Measurements from ENCODE around the gene MSI2.

MSI2 gene

DNA sequence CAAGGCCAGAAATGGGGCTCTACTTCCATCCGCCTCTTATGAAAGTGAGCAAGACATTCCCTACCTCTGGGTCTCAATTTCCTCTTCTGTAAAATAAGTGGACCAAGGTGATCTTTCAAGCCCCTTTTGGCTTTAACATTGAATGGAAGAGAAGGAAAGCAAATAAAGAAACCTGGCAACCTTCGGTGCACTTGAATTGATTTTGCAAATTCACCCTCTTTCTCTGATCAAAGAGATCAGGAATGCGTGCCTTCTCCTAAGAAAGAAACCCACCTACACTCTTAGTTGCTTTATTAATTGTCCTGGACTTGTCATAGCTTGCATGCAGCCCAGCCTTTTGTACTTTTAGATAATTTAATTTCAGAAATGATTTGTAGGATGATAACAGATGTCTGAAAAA is 3.0 kb downstream of the MSI2 start:
- peaks cover 75% of the 10 kb centered on the region for H3K79me2 ChIP-seq (ENCODE audit: insufficient read depth, low read length)
- no peaks in the 10 kb centered on the region; the same call in 1 of the 2 replicates for H4K20me1 ChIP-seq (ENCODE audit: insufficient read depth, low read length)
- peaks cover 57% of the 10 kb centered on the region for H3K4me1 ChIP-seq (ENCODE audit: insufficient read depth, low read length, severe bottlenecking)
- no peaks in the 10 kb centered on the region for H3K9me3 ChIP-seq (ENCODE audit: low read length)
- peak overlapping the region; percentile 92 for H3K4me2 ChIP-seq (ENCODE audit: low read length)
- TF ChIP-seq, protein P1, sequence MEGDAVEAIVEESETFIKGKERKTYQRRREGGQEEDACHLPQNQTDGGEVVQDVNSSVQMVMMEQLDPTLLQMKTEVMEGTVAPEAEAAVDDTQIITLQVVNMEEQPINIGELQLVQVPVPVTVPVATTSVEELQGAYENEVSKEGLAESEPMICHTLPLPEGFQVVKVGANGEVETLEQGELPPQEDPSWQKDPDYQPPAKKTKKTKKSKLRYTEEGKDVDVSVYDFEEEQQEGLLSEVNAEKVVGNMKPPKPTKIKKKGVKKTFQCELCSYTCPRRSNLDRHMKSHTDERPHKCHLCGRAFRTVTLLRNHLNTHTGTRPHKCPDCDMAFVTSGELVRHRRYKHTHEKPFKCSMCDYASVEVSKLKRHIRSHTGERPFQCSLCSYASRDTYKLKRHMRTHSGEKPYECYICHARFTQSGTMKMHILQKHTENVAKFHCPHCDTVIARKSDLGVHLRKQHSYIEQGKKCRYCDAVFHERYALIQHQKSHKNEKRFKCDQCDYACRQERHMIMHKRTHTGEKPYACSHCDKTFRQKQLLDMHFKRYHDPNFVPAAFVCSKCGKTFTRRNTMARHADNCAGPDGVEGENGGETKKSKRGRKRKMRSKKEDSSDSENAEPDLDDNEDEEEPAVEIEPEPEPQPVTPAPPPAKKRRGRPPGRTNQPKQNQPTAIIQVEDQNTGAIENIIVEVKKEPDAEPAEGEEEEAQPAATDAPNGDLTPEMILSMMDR (IDR thresholded peaks at IDR 0.05; ENCODE audit: low read length) = no peak
- no peak for TF ChIP-seq EZH2 (IDR thresholded peaks at IDR 0.05; ENCODE audit: borderline replicate concordance, low read length)
- H3K9me2 ChIP-seq (ENCODE audit: low read depth, low read length) = no peaks in the 10 kb centered on the region
- H3K9ac ChIP-seq (ENCODE audit: low read length) = peak overlapping the region; percentile 97
- H2AFZ ChIP-seq (ENCODE audit: low read length) = no peak overlapping the region
- H3K4me3 ChIP-seq (ENCODE audit: low read depth, low read length, poor library complexity, severe bottlenecking) = peak overlapping the region; percentile 87
- no peaks in the 10 kb centered on the region for H3K27me3 ChIP-seq (ENCODE audit: insufficient read depth, low read length)
- no peaks in the 10 kb centered on the region for H3F3A ChIP-seq (ENCODE audit: insufficient read depth, low read length)
- H3K36me3 ChIP-seq (ENCODE audit: insufficient read depth, low read length) = peaks cover 76% of the 10 kb centered on the region
- peak overlapping the region; percentile 91 for H3K27ac ChIP-seq (ENCODE audit: low read depth, low read length, poor library complexity, severe bottlenecking)

DNA sequence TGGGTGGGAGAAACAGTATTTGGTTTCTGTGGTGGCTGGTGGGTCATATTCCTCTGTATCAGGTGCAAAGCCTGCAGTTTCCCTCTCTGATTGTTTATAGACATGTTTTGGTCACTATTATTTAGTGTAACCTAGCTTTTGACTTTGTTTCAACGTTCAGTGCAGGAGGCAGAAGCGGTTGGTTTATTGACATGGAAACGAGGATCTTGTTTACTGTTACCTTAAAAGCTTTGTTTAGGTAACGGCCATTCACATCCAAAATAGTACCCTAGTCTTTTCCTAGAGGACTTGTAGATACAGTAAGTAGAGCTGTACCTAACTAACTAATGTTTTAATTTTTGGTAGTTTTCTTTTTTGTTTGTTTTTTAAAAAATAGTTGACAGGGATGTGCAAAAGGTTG is 3.5 kb downstream of the MSI2 start:
- peak overlapping the region; percentile 91 for H3K27ac ChIP-seq (ENCODE audit: low read depth, low read length, poor library complexity, severe bottlenecking)
- H3K4me3 ChIP-seq (ENCODE audit: low read depth, low read length, poor library complexity, severe bottlenecking) = peak overlapping the region; percentile 87
- no peaks in the 10 kb centered on the region for H3K9me2 ChIP-seq (ENCODE audit: low read depth, low read length)
- no peaks in the 10 kb centered on the region for H3F3A ChIP-seq (ENCODE audit: insufficient read depth, low read length)
- H3K4me2 ChIP-seq (ENCODE audit: low read length) = peak overlapping the region; percentile 92
- H3K9ac ChIP-seq (ENCODE audit: low read length) = peak overlapping the region; percentile 97
- peaks cover 57% of the 10 kb centered on the region for H3K4me1 ChIP-seq (ENCODE audit: insufficient read depth, low read length, severe bottlenecking)
- H3K79me2 ChIP-seq (ENCODE audit: insufficient read depth, low read length) = peaks cover 80% of the 10 kb centered on the region
- TF ChIP-seq EZH2 (IDR thresholded peaks at IDR 0.05; ENCODE audit: borderline replicate concordance, low read length) = no peak
- TF ChIP-seq, protein P1 (IDR thresholded peaks at IDR 0.05; ENCODE audit: low read length) = no peak
- H4K20me1 ChIP-seq (ENCODE audit: insufficient read depth, low read length) = no peaks in the 10 kb centered on the region; the same call in 1 of the 2 replicates
- H3K9me3 ChIP-seq (ENCODE audit: low read length) = no peaks in the 10 kb centered on the region
- H3K27me3 ChIP-seq (ENCODE audit: insufficient read depth, low read length) = no peaks in the 10 kb centered on the region
- H2AFZ ChIP-seq (ENCODE audit: low read length) = no peak overlapping the region
- peaks cover 81% of the 10 kb centered on the region for H3K36me3 ChIP-seq (ENCODE audit: insufficient read depth, low read length)

DNA sequence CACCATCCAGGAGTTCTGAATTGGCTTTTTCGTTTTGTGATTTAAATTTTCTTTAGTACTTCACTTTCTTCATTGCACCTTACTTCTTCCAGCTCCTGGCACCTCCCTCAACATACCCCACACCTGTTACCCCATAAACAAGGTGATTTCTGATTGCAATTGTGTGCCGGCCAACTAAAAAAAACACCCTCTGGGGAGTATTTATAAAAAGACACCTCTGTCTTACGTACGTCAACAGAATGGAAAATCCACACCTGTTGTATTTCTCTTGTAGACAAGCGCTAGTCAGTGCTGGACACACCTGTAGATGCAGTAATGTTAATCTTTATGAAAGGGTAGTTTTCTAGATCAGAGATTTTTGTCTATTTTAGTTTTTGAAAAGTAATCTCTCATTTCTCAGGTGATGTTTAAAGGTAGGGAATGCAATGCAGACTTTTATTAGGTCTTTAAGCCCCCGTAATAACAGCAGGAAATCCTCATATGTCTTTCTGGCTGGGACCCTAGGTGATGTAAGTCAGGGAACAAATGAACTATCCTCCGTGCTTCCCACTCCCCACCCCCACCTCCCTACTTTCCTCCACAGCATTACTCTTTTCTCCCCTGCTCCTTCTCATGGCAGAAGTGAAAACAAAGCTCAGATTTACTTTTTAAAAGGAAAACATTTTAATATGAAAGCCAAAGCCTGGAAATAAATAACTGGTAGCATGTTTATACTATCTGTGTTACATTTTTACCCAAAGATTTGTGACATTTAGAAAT is 4.2 kb downstream of the MSI2 start:
- TF ChIP-seq, protein P1 (IDR thresholded peaks at IDR 0.05; ENCODE audit: low read length) = no peak
- TF ChIP-seq EZH2 (IDR thresholded peaks at IDR 0.05; ENCODE audit: borderline replicate concordance, low read length) = no peak
- H3K27me3 ChIP-seq (ENCODE audit: insufficient read depth, low read length) = no peaks in the 10 kb centered on the region
- H3K9me3 ChIP-seq (ENCODE audit: low read length) = no peaks in the 10 kb centered on the region
- peak overlapping the region; percentile 97 for H3K9ac ChIP-seq (ENCODE audit: low read length)
- H4K20me1 ChIP-seq (ENCODE audit: insufficient read depth, low read length) = no peaks in the 10 kb centered on the region; the same call in 1 of the 2 replicates
- H3K79me2 ChIP-seq (ENCODE audit: insufficient read depth, low read length) = peaks cover 87% of the 10 kb centered on the region
- no peaks in the 10 kb centered on the region for H3F3A ChIP-seq (ENCODE audit: insufficient read depth, low read length)
- peak overlapping the region; percentile 87 for H3K4me3 ChIP-seq (ENCODE audit: low read depth, low read length, poor library complexity, severe bottlenecking)
- H3K9me2 ChIP-seq (ENCODE audit: low read depth, low read length) = no peaks in the 10 kb centered on the region
- H3K36me3 ChIP-seq (ENCODE audit: insufficient read depth, low read length) = peaks cover 88% of the 10 kb centered on the region
- H3K4me2 ChIP-seq (ENCODE audit: low read length) = peak overlapping the region; percentile 92
- peaks cover 53% of the 10 kb centered on the region for H3K4me1 ChIP-seq (ENCODE audit: insufficient read depth, low read length, severe bottlenecking)
- peak overlapping the region; percentile 91 for H3K27ac ChIP-seq (ENCODE audit: low read depth, low read length, poor library complexity, severe bottlenecking)
- no peak overlapping the region for H2AFZ ChIP-seq (ENCODE audit: low read length)
